Mesendoderm (in vitro differentiated cells): ENCODE results near the gene TLK1.
"Not testable (repeated sequence)": the region's sequence is repeated elsewhere in the genome, so short reads cannot be mapped to it uniquely, and the experiment has no call there.

Experiments
- DNase-seq: peaks from one replicate; pipeline ENCODE4 v3.0.0; 2013
- H2AK5ac ChIP-seq: 2 replicates; pipeline ENCODE4 v1.6.1; 2013; ENCODE audit warnings: low read length, inconsistent platforms
- H2BK120ac ChIP-seq: 2 replicates; pipeline ENCODE4 v1.6.1; 2013; ENCODE audit warnings: low read depth, mild to moderate bottlenecking, low read length, moderate library complexity, mixed read lengths
- H2BK15ac ChIP-seq: replicated peaks from 2 replicates; pipeline ENCODE4 v1.6.1; 2013; ENCODE audit warnings: low read depth, mild to moderate bottlenecking, moderate library complexity
- H2BK5ac ChIP-seq: 2 replicates; pipeline ENCODE4 v1.6.1; 2013; ENCODE audit warnings: low read length, inconsistent platforms
- H3K18ac ChIP-seq: 2 replicates; pipeline ENCODE4 v1.6.1; 2013; ENCODE audit warnings: mild to moderate bottlenecking, low read length, mixed read lengths
- H3K23ac ChIP-seq: one replicate; pipeline ENCODE4 v1.6.1; 2013; ENCODE audit warnings: low read length
- H3K27ac ChIP-seq: 2 replicates; pipeline ENCODE4 v1.5.1; 2013; ENCODE audit warnings: low read depth, mild to moderate bottlenecking, inconsistent platforms, low read length, moderate library complexity
- H3K27me3 ChIP-seq: 2 replicates; pipeline ENCODE4 v1.6.1; 2013; ENCODE audit warnings: low read length, control low read depth, mild to moderate bottlenecking, inconsistent platforms; ENCODE audit not compliant: insufficient read depth, poor library complexity
- H3K36me3 ChIP-seq: 2 replicates; pipeline ENCODE4 v1.6.1; 2013; ENCODE audit warnings: low read length, inconsistent platforms; ENCODE audit not compliant: control insufficient read depth, insufficient read depth
- H3K4ac ChIP-seq: one replicate; pipeline ENCODE4 v1.6.1; 2013; ENCODE audit warnings: low read depth, mild to moderate bottlenecking, low read length, moderate library complexity
- H3K4me1 ChIP-seq: 2 replicates; pipeline ENCODE4 v1.6.1; 2013; ENCODE audit warnings: low read depth, low read length, inconsistent platforms; ENCODE audit not compliant: control insufficient read depth
- H3K4me2 ChIP-seq: 2 replicates; pipeline ENCODE4 v1.6.1; 2013; ENCODE audit warnings: low read length
- H3K4me3 ChIP-seq: 2 replicates; pipeline ENCODE4 v1.5.1; 2013; ENCODE audit warnings: mild to moderate bottlenecking, low read length
- H3K56ac ChIP-seq: one replicate; pipeline ENCODE4 v1.6.1; 2013; ENCODE audit warnings: low read length
- H3K79me1 ChIP-seq: 2 replicates; pipeline ENCODE4 v1.6.1; 2013; ENCODE audit warnings: low read length, inconsistent platforms
- H3K79me2 ChIP-seq: 2 replicates; pipeline ENCODE4 v1.6.1; 2013; ENCODE audit warnings: mild to moderate bottlenecking, low read length; ENCODE audit not compliant: control insufficient read depth, insufficient read depth
- H3K9ac ChIP-seq: 2 replicates; pipeline ENCODE4 v1.6.1; 2013; ENCODE audit warnings: low read length, inconsistent platforms
- H4K5ac ChIP-seq: one replicate; pipeline ENCODE4 v1.6.1; 2013; ENCODE audit warnings: low read length
- H4K8ac ChIP-seq: one replicate; pipeline ENCODE4 v1.6.1; 2013; ENCODE audit warnings: low read depth, mild to moderate bottlenecking, control low read depth, low read length, moderate library complexity
- WGBS: extraction: QIAGEN DNeasy Blood & Tissue Kit; methylation state at CpG from one replicate; pipeline ENCODE4 v1.1.7; 2013; ENCODE audit warnings: low lambda C conversion rate, missing lambda C conversion rate; ENCODE audit not compliant: insufficient coverage; ENCODE audit errors: extremely low coverage; 5-methylcytosine and 5-hydroxymethylcytosine counted together

The TLK1 gene

GRCh38 chr2:171076422-171076821 is 84.3 kb downstream of the TLK1 start:
- H3K56ac ChIP-seq, H3K18ac ChIP-seq, H3K79me1 ChIP-seq, H3K4ac ChIP-seq, DNase-seq, H3K9ac ChIP-seq, H3K79me2 ChIP-seq, H2BK120ac ChIP-seq, H2BK5ac ChIP-seq, H3K4me2 ChIP-seq, H3K27ac ChIP-seq, H3K23ac ChIP-seq, H2BK15ac ChIP-seq, H3K4me3 ChIP-seq, H4K8ac ChIP-seq, H4K5ac ChIP-seq, H3K36me3 ChIP-seq, H2AK5ac ChIP-seq, H3K4me1 ChIP-seq, H3K27me3 ChIP-seq: not testable (repeated sequence)
- WGBS: no CpG with 5 or more reads among the region's 7 CpGs

- Histone ChIP-seq H2BK15ac (no peak overlapping the region), H3K18ac (no peak overlapping the region), H3K79me1 (peaks cover 6% of the 10 kb centered on the region), H3K4me3 (no peak overlapping the region), H3K9ac (no peak overlapping the region), H3K56ac (no peak overlapping the region), H4K8ac (no peak overlapping the region), H3K4me1 (no peaks in the 10 kb centered on the region), H3K23ac (no peak overlapping the region), H3K4ac (no peak overlapping the region), H3K4me2 (no peak overlapping the region), H2BK5ac (no peak overlapping the region), H3K36me3 (no peaks in the 10 kb centered on the region), H2AK5ac (no peak overlapping the region), H3K27me3 (no peaks in the 10 kb centered on the region), H3K27ac (no peak overlapping the region), H2BK120ac (no peak overlapping the region), H4K5ac (no peak overlapping the region), H3K79me2 (peaks cover 4% of the 10 kb centered on the region)
- no CpG with 5 or more reads among the region's 5 CpGs for WGBS
- no peak for DNase-seq
Observed at GRCh38 chr2:171072164-171072563, 88.5 kb downstream of the TLK1 start.

GRCh38 chr2:171069286-171069956 is 91.3 kb downstream of the TLK1 start:
- H3K27me3 ChIP-seq: no peaks in the 10 kb centered on the region
- H3K4me3 ChIP-seq: no peak overlapping the region
- H3K18ac ChIP-seq: no peak overlapping the region
- H3K79me1 ChIP-seq: peaks cover 3% of the 10 kb centered on the region
- H3K4ac ChIP-seq: no peak overlapping the region
- H3K4me1 ChIP-seq: no peaks in the 10 kb centered on the region
- no CpG with 5 or more reads among the region's 8 CpGs for WGBS
- H3K56ac ChIP-seq: no peak overlapping the region
- no peaks in the 10 kb centered on the region for H3K79me2 ChIP-seq
- no peak overlapping the region for H3K9ac ChIP-seq
- no peaks in the 10 kb centered on the region for H3K36me3 ChIP-seq
- H3K27ac ChIP-seq: no peak overlapping the region
- H2AK5ac ChIP-seq: no peak overlapping the region
- DNase-seq: no peak
- H2BK120ac ChIP-seq: no peak overlapping the region
- H4K5ac ChIP-seq: no peak overlapping the region
- no peak overlapping the region for H2BK5ac ChIP-seq
- H4K8ac ChIP-seq: no peak overlapping the region
- no peak overlapping the region for H3K23ac ChIP-seq
- H2BK15ac ChIP-seq: no peak overlapping the region
- no peak overlapping the region for H3K4me2 ChIP-seq

- Histone ChIP-seq H3K23ac (no peak overlapping the region), H3K27me3 (no peaks in the 10 kb centered on the region), H4K5ac (no peak overlapping the region), H2BK120ac (no peak overlapping the region), H3K4me3 (no peak overlapping the region), H3K27ac (no peak overlapping the region), H3K4me2 (no peak overlapping the region), H3K36me3 (no peaks in the 10 kb centered on the region), H2BK5ac (no peak overlapping the region), H3K79me2 (no peaks in the 10 kb centered on the region), H3K4me1 (no peaks in the 10 kb centered on the region), H3K79me1 (peaks cover 1% of the 10 kb centered on the region), H2AK5ac (no peak overlapping the region), H3K4ac (no peak overlapping the region), H3K18ac (no peak overlapping the region), H3K56ac (no peak overlapping the region), H3K9ac (no peak overlapping the region), H4K8ac (no peak overlapping the region), H2BK15ac (no peak overlapping the region)
- no CpG with 5 or more reads among the region's 1 CpG for WGBS
- DNase-seq: no peak
Observed at GRCh38 chr2:171066110-171066509, 94.6 kb downstream of the TLK1 start.

GRCh38 chr2:171057575-171057974 is 103.1 kb downstream of the TLK1 start:
- H3K4me1 ChIP-seq: no peaks in the 10 kb centered on the region
- H2BK5ac ChIP-seq: no peak overlapping the region
- H3K4ac ChIP-seq: no peak overlapping the region
- WGBS: no CpG with 5 or more reads among the region's 2 CpGs
- no peaks in the 10 kb centered on the region for H3K79me2 ChIP-seq
- no peak overlapping the region for H3K23ac ChIP-seq
- H3K9ac ChIP-seq: no peak overlapping the region
- H4K8ac ChIP-seq: no peak overlapping the region
- H3K27me3 ChIP-seq: no peaks in the 10 kb centered on the region
- no peak overlapping the region for H3K4me3 ChIP-seq
- H4K5ac ChIP-seq: no peak overlapping the region
- no peak overlapping the region for H3K56ac ChIP-seq
- H3K27ac ChIP-seq: no peak overlapping the region
- no peaks in the 10 kb centered on the region for H3K36me3 ChIP-seq
- no peak overlapping the region for H3K4me2 ChIP-seq
- no peak overlapping the region for H2BK15ac ChIP-seq
- H3K18ac ChIP-seq: no peak overlapping the region
- DNase-seq: no peak
- no peak overlapping the region for H2AK5ac ChIP-seq
- no peaks in the 10 kb centered on the region for H3K79me1 ChIP-seq
- no peak overlapping the region for H2BK120ac ChIP-seq

- Histone ChIP-seq H3K56ac (no peak overlapping the region), H3K36me3 (no peaks in the 10 kb centered on the region), H4K8ac (no peak overlapping the region), H2BK5ac (no peak overlapping the region), H2BK120ac (no peak overlapping the region), H3K9ac (no peak overlapping the region), H3K4me2 (no peak overlapping the region), H3K4ac (no peak overlapping the region), H3K4me1 (no peaks in the 10 kb centered on the region), H3K79me2 (no peaks in the 10 kb centered on the region), H3K79me1 (no peaks in the 10 kb centered on the region), H3K23ac (no peak overlapping the region), H3K27ac (no peak overlapping the region), H3K4me3 (no peak overlapping the region), H2BK15ac (no peak overlapping the region), H3K27me3 (no peaks in the 10 kb centered on the region), H3K18ac (no peak overlapping the region), H2AK5ac (no peak overlapping the region), H4K5ac (no peak overlapping the region)
- no CpG with 5 or more reads among the region's 1 CpG for WGBS
- no peak for DNase-seq
Observed at GRCh38 chr2:171056307-171056706, 104.4 kb downstream of the TLK1 start.
